GM11168 (cell line): ENCODE measurements around the gene TMEM120A.

ENCODE experiments used
- in situ Hi-C: fragments of 300-500 bp; cut with MboI; formaldehyde crosslinking; loops from one replicate; pipeline ENCODE4 v1.12.0; 2022; ENCODE audit warnings: low sequenced_read_pairs; ENCODE audit not compliant: unreplicated experiment

The TMEM120A gene

GRCh38 chr7:75962607-75963380 lies 31.6 kb downstream of the TMEM120A start:
- in situ Hi-C loops, result no loop called here

DNA sequence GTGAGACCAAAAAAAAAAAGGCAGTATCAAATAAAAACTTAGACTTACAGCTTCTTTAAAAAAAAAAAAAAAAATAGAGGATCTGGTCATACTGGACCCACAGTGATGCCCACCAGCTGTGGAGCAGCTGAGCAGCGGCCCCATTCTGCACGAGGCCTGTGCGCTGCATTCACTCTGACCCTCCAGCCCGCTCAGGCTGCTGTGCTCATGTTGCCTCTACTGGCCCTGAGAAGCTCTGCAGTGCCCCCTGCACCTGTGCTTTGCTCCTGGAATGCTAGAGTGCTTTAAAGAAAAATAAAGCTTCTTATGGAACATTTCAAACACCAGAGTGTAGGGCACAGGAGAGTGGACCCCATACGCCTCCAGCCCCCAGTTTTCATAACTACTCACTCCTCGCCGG lies 33.2 kb downstream of the TMEM120A start:
- in situ Hi-C loops, result no loop called here

- in situ Hi-C loops, result no loop called here
Observed at GRCh38 chr7:75960372-75960771, 34.0 kb downstream of the TMEM120A start.

- in situ Hi-C loops, result no loop called here
Observed at GRCh38 chr7:75958802-75959543, 35.4 kb downstream of the TMEM120A start.

GRCh38 chr7:75957021-75957736 lies 37.2 kb downstream of the TMEM120A start:
- in situ Hi-C loops, result no loop called here

DNA sequence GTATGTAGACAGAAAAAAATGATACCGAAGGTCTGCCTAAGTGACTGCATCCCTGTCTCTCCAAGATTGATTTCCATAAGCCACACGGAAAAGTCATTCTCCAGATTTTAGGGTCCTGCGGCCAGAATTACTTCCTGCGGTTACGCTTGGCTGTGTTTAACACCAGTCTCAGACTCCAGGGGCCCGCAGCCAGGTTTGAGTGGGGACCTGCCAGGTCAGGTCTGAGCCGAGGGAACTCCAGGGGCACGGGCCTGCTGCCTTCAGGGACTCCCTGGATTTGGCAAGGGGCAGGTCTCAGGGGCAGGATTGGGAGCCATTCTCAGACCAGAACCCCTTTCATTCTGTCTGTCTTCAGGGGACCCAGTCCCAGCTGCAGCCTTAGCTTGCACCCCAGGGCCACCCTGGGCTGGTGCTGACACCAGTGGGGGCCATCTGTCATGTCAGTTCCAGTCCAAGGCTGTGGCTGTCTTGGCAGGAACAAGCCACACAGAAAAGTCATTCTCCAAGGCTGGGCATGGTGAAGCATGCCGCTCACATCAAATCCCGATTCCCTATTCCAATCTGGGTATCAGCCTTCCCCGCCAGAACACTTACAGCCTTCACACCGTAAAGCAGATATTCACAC lies 39.0 kb downstream of the TMEM120A start:
- in situ Hi-C loops, result no loop called here

GRCh38 chr7:75953931-75954330 lies 40.5 kb downstream of the TMEM120A start:
- in situ Hi-C loops, result no loop called here

GRCh38 chr7:75953431-75953830 lies 41.0 kb downstream of the TMEM120A start:
- in situ Hi-C loops, result no loop called here

DNA sequence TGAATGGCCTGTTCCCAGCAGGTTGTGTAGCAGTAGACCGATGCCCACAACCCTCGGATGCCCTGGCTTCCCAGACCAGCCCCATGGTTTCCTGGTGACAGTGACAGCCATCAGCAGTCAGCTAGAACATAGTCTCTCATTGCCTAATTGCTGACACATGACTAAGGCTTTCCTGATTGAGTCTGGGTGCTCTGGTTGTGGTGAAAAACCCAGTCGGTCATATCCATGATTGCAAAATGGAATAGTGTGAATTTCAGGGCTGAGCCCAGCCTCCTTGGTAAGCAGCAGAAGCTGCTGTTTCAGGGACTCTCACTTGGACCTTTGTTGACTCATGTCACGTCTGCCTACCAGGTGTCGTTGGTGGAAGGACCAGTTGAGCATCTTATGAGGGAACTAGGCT lies 42.9 kb downstream of the TMEM120A start:
- in situ Hi-C loops, result no loop called here

DNA sequence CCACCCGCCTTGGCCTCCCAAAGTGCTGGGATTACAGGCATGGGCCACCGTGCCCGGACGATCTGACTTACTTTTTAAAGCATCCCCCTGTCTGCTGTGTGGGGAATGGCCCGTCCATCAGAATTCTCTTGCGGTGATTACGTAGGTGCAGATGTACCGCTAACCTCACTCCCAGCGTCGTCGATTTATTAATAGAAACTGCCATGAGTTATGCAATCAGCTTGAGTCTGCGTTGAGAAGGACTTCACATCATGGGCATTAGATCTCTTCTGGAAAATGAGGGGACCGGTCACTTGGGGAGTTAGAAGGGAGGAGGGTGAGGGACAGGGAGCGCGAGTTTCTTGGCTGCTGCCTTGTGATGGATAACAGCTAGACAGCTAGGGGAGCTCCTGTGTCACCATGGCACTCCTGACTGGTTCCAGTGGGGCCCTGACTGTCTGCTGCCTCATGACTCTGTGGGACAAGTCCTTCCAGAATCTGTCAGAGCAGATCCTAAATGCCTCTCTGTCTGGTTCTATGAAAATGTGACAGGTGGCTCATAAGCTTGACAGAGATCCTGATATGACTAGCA lies 44.2 kb downstream of the TMEM120A start:
- in situ Hi-C loops, result no loop called here

DNA sequence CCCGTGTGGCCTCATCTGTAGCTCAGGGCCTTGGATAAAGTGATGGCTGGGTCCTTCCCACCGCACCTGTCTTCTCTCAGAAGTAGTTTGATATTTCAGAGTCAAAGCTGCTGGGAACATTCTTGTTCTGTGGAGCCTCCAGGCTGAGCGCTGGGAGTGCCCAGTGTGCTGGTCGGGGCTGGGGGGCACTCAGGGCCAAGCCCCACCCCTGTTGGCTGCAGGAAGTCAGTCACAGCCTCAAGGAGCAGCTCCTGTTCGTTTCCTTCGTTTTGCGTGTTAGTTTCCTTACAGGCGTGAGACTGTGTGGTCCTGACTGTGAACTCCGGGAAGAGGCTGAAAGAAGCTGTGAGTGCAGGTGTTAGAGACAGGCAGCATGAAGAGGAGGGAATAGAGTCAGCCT lies 46.2 kb downstream of the TMEM120A start:
- in situ Hi-C loops, result no loop called here

- in situ Hi-C loops, result no loop called here
Observed at GRCh38 chr7:75946207-75946855, 48.1 kb downstream of the TMEM120A start.

GRCh38 chr7:75945297-75946168 lies 48.9 kb downstream of the TMEM120A start:
- in situ Hi-C loops, result no loop called here

DNA sequence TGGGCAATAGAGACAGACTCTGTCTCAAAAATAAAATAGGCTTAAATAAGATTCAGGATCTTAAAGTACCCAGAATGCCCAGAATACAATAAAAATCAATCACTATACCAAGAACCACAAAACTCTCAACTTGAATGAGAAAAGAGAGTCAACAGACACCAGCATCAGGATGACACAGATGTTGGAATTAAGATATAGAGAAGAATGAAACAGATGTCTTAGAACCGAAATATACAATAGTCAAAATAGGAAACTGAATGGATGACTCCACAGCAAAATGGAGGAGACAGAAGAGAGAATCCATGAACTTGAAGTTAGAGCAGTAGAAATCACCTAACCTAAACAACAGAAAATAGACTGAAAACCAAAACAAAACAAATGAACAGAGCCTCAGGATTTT lies 49.9 kb downstream of the TMEM120A start:
- in situ Hi-C loops, result no loop called here

GRCh38 chr7:75943864-75944263 lies 50.5 kb downstream of the TMEM120A start:
- in situ Hi-C loops, result no loop called here

DNA sequence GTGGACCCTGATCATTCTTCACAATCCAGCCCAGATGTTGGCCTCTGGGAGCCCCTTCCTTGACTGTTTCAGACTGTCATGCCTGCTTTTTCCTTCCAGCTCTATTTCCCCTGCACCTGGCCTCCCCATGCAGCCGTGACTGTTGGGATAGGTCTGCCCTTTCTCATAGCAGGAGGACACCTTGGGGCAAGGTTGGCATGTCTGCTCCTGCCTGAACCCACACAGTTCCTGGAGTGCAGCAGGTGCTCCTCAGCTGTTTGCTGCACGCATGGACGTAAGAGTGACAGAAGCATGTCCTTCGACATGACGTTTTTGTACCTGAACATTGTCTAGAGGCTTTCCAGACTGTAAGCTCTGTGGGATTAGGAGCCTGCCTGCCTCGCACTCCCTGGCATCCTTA lies 55.5 kb downstream of the TMEM120A start:
- in situ Hi-C loops, result no loop called here

GRCh38 chr7:75937958-75938786 lies 56.2 kb downstream of the TMEM120A start:
- in situ Hi-C loops, result no loop called here
